ENCODE data around the gene TRMT5.

- TF ChIP-seq POLR2A (IDR thresholded peaks at IDR 0.05; ENCODE audit: low read length), result no peak
- TF ChIP-seq GATA1 (IDR thresholded peaks at IDR 0.05; ENCODE audit: low read depth, low read length), result no peak
These were observed 22.7 kb downstream of the TRMT5 start for GRCh38 chr14:60958146-60958545.
